Lung microvascular endothelial cell (primary cell): ENCODE results near the gene ELMO1. TPM values are rescaled to one million over a fixed set of nuclear protein-coding genes. Genes with fewer than 3 reads are reported as not detected.

ENCODE experiments used
- total RNA-seq: library from RNA; depleted of rRNA; stranded (reverse); fragments of >200 nt; gene quantifications from 2 replicates; pipeline ENCODE4 v1.2.1, GENCODE V29; 2014

Gene ELMO1
- total RNA-seq, 1 donor from 2014 or later = 36.5 TPM

Other genes with a start within 250 kb of the ELMO1 start
- gene GPR141, start 234.9 kb upstream of the ELMO1 start, total RNA-seq = under 0.01 TPM in 1 of 2 replicates, not detected in the other